Vagina (tissue), 2 donors: ENCODE measurements around the gene RTP4. TPM values are rescaled to one million over a fixed set of nuclear protein-coding genes. Genes with fewer than 3 reads are reported as not detected.

Experiments used
- DNase-seq, 2 donors: peaks; one replicate each; pipeline ENCODE4 v3.0.0-alpha.2; 2017; ENCODE audit errors: extremely low spot score in 2 of 2
- H3K27ac ChIP-seq: fragments of 200-600 bp; sonication (generic); one replicate; pipeline ENCODE4 v1.5.1; 2019
- H3K27me3 ChIP-seq: fragments of 200-600 bp; sonication (generic); one replicate; pipeline ENCODE4 v1.5.1; 2019
- H3K36me3 ChIP-seq, 2 donors: fragments of 200-600 bp; sonication (generic); one replicate each; pipeline ENCODE4 v1.5.1; 2017 to 2019
- H3K4me1 ChIP-seq: fragments of 200-600 bp; sonication (generic); one replicate; pipeline ENCODE4 v1.5.1; 2019
- H3K4me3 ChIP-seq, 2 donors: fragments of 200-600 bp; sonication (generic); 1 replicate in 1 of 2; 2 replicates in 1 of 2; pipeline ENCODE4 v1.5.1; 2016 to 2019
- H3K9me3 ChIP-seq: fragments of 200-600 bp; sonication (generic); one replicate; pipeline ENCODE4 v1.5.1; 2019
- POLR2A ChIP-seq, 2 donors: fragments of 450-650 bp; IDR thresholded peaks; one replicate each; pipeline ENCODE4 v1.6.1; 2017; ENCODE audit warnings: antibody characterized with exemption in 2 of 2, mild to moderate bottlenecking in 2 of 2, moderate library complexity in 2 of 2
- POLR2AphosphoS5 ChIP-seq, 2 donors: sonication (generic); formaldehyde crosslinking; IDR thresholded peaks; one replicate each; pipeline ENCODE4 v1.9.0; 2017; ENCODE audit warnings: antibody characterized with exemption in 2 of 2, mild to moderate bottlenecking in 2 of 2, low read depth in 1 of 2; ENCODE audit not compliant: insufficient read depth in 1 of 2
- intact Hi-C: fragments of 100-400 bp; cut with DNase I; formaldehyde crosslinking; loops from one replicate; pipeline ENCODE4 v1.15.1; 2023
- total RNA-seq: library from RNA; depleted of rRNA; stranded (reverse); fragments of >200 nt; gene quantifications from one replicate; pipeline ENCODE4 v1.2.3, GENCODE V29; 2016
- TF ChIP-seq, protein P1 (sequence below), 3 experiments: fragments of 450-650 bp in 2 of 3; fragments of 200-600 bp in 1 of 3; sonication (generic) in 1 of 3; IDR thresholded peaks; one replicate each; pipeline ENCODE4 v1.5.1; 2017 to 2019; ENCODE audit warnings: antibody characterized with exemption in 3 of 3, mild to moderate bottlenecking in 2 of 3, moderate library complexity in 2 of 3

The RTP4 gene
- total RNA-seq, 1 donor from 2014 or later, result 0.98 TPM

DNA sequence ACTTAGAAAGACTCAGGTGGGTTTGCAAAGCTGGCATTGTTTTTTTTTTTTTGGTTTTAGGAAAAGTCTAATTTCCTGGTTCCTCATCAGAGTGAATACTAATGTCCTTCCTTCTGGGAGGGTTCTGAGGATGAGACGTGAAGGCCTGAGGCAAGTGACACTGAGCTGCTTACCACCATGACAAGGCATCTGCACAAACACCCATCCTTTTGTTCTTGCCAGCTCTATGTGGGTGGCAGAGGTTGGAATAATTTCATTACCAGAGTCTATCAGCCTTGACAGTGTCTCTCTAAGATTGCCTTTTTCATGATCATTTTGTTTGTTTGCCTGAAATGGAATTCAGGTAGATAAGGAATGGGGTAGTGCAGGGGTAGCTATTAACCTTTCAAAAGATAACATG is 17.1 kb downstream of the RTP4 start:
- no peak for DNase-seq
- Histone ChIP-seq H3K9me3 (no peaks in the 10 kb centered on the region), H3K36me3 (no peaks in the 10 kb centered on the region), H3K4me3 (no peak overlapping the region), H3K27me3 (no peaks in the 10 kb centered on the region), H3K4me1 (no peaks in the 10 kb centered on the region), H3K27ac (no peak overlapping the region)
- TF ChIP-seq, protein P1, sequence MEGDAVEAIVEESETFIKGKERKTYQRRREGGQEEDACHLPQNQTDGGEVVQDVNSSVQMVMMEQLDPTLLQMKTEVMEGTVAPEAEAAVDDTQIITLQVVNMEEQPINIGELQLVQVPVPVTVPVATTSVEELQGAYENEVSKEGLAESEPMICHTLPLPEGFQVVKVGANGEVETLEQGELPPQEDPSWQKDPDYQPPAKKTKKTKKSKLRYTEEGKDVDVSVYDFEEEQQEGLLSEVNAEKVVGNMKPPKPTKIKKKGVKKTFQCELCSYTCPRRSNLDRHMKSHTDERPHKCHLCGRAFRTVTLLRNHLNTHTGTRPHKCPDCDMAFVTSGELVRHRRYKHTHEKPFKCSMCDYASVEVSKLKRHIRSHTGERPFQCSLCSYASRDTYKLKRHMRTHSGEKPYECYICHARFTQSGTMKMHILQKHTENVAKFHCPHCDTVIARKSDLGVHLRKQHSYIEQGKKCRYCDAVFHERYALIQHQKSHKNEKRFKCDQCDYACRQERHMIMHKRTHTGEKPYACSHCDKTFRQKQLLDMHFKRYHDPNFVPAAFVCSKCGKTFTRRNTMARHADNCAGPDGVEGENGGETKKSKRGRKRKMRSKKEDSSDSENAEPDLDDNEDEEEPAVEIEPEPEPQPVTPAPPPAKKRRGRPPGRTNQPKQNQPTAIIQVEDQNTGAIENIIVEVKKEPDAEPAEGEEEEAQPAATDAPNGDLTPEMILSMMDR (IDR thresholded peaks at IDR 0.05), result no peak
- TF ChIP-seq POLR2AphosphoS5 (IDR thresholded peaks at IDR 0.05; ENCODE audit: insufficient read depth in 1 of 2, low read depth in 1 of 2) (no peak), POLR2A (IDR thresholded peaks at IDR 0.05) (no peak)
- intact Hi-C loops, result no loop called here

DNA sequence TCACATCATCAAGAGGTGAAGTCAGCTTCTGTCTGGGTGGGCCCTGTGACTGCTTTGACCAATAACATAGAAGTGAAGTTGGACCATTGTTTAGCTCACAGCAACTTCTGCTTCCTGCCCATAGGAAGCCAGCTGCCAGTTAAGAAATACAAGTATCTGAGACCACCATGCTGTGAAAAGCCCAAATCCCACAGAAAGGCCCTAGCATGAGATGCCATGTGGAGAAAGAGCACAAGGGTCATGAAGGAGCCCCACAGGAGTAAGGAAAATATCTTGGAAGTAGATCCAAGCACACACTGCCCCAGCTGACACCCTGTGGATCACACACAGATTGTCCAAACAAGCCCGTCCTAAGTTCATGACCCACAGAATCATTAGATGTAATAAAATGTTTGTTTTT is 28.5 kb downstream of the RTP4 start:
- intact Hi-C loops, result no loop called here
- H3K4me3 ChIP-seq, result no peak overlapping the region
- no peaks in the 10 kb centered on the region for H3K27me3 ChIP-seq
- no peak for TF ChIP-seq POLR2A (IDR thresholded peaks at IDR 0.05)
- TF ChIP-seq, protein P1 (IDR thresholded peaks at IDR 0.05), result no peak
- no peak for TF ChIP-seq POLR2AphosphoS5 (IDR thresholded peaks at IDR 0.05; ENCODE audit: insufficient read depth in 1 of 2, low read depth in 1 of 2)
- no peaks in the 10 kb centered on the region for H3K4me1 ChIP-seq
- H3K27ac ChIP-seq, result no peak overlapping the region
- no peaks in the 10 kb centered on the region for H3K9me3 ChIP-seq
- no peaks in the 10 kb centered on the region for H3K36me3 ChIP-seq
- no peak for DNase-seq

DNA sequence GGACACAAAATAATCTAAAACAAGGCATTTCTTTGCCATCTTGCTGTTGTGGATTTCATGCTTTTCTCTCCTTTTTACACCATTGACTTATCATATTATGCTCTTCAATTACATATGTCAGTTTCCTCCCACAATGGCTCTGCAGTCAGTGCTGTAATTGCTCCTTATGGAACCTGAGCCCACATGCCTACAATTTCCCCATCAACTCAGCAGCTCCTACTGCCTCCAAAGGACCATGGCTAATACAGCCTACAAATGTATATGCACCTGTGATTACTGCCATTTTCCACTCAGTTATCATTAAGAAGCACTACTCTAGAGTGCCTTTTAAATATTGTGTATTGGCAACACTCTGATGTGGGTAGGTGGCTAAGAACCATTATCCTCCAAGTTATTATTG is 30.8 kb downstream of the RTP4 start:
- no peak overlapping the region for H3K4me3 ChIP-seq
- TF ChIP-seq POLR2AphosphoS5 (IDR thresholded peaks at IDR 0.05; ENCODE audit: insufficient read depth in 1 of 2, low read depth in 1 of 2) (no peak), POLR2A (IDR thresholded peaks at IDR 0.05) (no peak)
- TF ChIP-seq, protein P1 (IDR thresholded peaks at IDR 0.05), result no peak
- DNase-seq, result no peak
- H3K27ac ChIP-seq, result no peak overlapping the region
- H3K4me1 ChIP-seq, result peaks cover under 1% of the 10 kb centered on the region
- no peaks in the 10 kb centered on the region for H3K9me3 ChIP-seq
- H3K27me3 ChIP-seq, result no peaks in the 10 kb centered on the region
- H3K36me3 ChIP-seq, result no peaks in the 10 kb centered on the region
- intact Hi-C loops, result no loop called here

DNA sequence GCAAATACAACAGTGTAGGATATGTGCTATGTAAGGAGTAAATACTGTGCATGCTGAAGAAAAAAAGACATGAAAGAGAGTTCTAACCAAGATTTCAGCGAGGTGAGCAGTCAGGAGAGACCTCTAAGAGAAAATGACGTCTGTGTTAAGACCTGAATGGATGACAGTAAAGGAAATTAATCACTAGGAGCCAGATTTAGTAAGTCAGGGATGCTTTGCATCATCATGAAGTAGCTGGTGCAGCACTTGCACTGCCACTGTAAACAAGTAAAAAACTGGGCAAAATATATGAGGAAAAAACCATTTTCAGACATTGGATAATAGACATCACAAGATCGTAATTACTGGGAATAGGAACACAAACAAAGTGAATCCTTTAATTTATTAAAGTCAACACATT is 32.6 kb downstream of the RTP4 start:
- no peak for DNase-seq
- H3K27ac ChIP-seq, result no peak overlapping the region
- H3K4me1 ChIP-seq, result peaks cover 8% of the 10 kb centered on the region
- intact Hi-C loops, result no loop called here
- no peak overlapping the region for H3K4me3 ChIP-seq
- TF ChIP-seq POLR2A (IDR thresholded peaks at IDR 0.05), result no peak
- no peak for TF ChIP-seq POLR2AphosphoS5 (IDR thresholded peaks at IDR 0.05; ENCODE audit: insufficient read depth in 1 of 2, low read depth in 1 of 2)
- TF ChIP-seq, protein P1 (IDR thresholded peaks at IDR 0.05), result no peak
- H3K36me3 ChIP-seq, result no peaks in the 10 kb centered on the region
- H3K9me3 ChIP-seq, result no peaks in the 10 kb centered on the region
- no peaks in the 10 kb centered on the region for H3K27me3 ChIP-seq

DNA sequence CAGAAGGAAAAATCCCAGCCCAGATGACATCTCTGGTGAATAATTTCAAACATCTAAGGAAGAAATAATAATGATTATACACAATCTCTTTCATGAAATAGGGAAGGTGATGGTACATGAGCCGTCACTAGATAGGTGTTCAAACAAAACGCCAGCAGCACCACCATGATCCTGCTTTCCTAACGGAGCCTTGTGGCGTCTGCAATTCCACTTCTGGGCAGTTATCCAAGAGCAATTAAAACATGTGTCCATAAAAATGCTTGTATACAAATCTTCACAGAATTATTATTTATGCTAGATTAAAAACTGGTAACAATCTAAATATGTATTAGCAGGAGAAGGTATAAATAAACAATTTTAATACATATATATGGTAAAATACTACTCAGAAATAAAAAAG is 33.7 kb downstream of the RTP4 start:
- no peaks in the 10 kb centered on the region for H3K27me3 ChIP-seq
- H3K36me3 ChIP-seq, result no peaks in the 10 kb centered on the region
- intact Hi-C loops, result no loop called here
- TF ChIP-seq, protein P1 (IDR thresholded peaks at IDR 0.05), result no peak
- no peak for TF ChIP-seq POLR2AphosphoS5 (IDR thresholded peaks at IDR 0.05; ENCODE audit: insufficient read depth in 1 of 2, low read depth in 1 of 2)
- no peak overlapping the region for H3K4me3 ChIP-seq
- DNase-seq, result no peak
- H3K9me3 ChIP-seq, result no peaks in the 10 kb centered on the region
- no peak overlapping the region for H3K27ac ChIP-seq
- peaks cover 8% of the 10 kb centered on the region for H3K4me1 ChIP-seq
